IMR-90 (cell line): Measurements from ENCODE around the gene PLA2G4D. TPM values are rescaled to one million over a fixed set of nuclear protein-coding genes. Genes with fewer than 3 reads are reported as not detected.

ENCODE experiments used
- ATAC-seq: fragments of 200-7000 bp; cut with Tn5 transposase; 2 replicates; pipeline ENCODE4 v1.9.1; 2020; ENCODE audit warnings: low read depth, mild to moderate bottlenecking, moderate library complexity
- BruUV-seq: library from RNA; stranded (reverse); fragments of 400-500 nt; replicated peaks from 2 replicates; lab custom pipeline; 2021; lab: Mats Ljungman, UMichigan
- CTCF ChIA-PET: fragments of 300-600 bp; formaldehyde crosslinking; extraction: SDS; loops from one replicate; lab custom pipeline; 2021; ENCODE audit warnings: antibody characterized with exemption; lab: Yijun Ruan, JAX
- POLR2A ChIA-PET: fragments of 300-600 bp; sonication (Branson Sonifier 250); formaldehyde crosslinking; loops from one replicate; lab custom pipeline; 2022; ENCODE audit warnings: antibody characterized with exemption; ENCODE audit not compliant: unreplicated experiment; lab: Charles Lee
- DNase-seq: peaks from one replicate; pipeline ENCODE4 v3.0.0; 2013
- H2AFZ ChIP-seq: replicated peaks from 2 replicates; pipeline ENCODE3; 2013; ENCODE audit warnings: low read length, mild to moderate bottlenecking; ENCODE audit not compliant: poor library complexity
- H2AK5ac ChIP-seq: 2 replicates; pipeline ENCODE4 v1.6.1; 2013; ENCODE audit warnings: low read depth, low read length, inconsistent platforms
- H2AK9ac ChIP-seq: replicated peaks from 2 replicates; pipeline ENCODE3; 2013; ENCODE audit warnings: mild to moderate bottlenecking, low read depth, low read length, moderate library complexity; ENCODE audit not compliant: poor library complexity
- H2BK120ac ChIP-seq: 2 replicates; pipeline ENCODE4 v1.6.1; 2013; ENCODE audit warnings: low read depth, low read length, inconsistent platforms
- H2BK15ac ChIP-seq: 3 replicates; pipeline ENCODE4 v1.6.1; 2013; ENCODE audit warnings: low read depth, low read length, inconsistent platforms
- H2BK20ac ChIP-seq: 2 replicates; pipeline ENCODE4 v1.6.1; 2013; ENCODE audit warnings: low read depth, mild to moderate bottlenecking, inconsistent platforms, low read length, moderate library complexity
- H2BK5ac ChIP-seq: 2 replicates; pipeline ENCODE4 v1.6.1; 2013; ENCODE audit warnings: mild to moderate bottlenecking, low read depth, low read length, inconsistent platforms; ENCODE audit not compliant: poor library complexity, severe bottlenecking
- H3K14ac ChIP-seq: replicated peaks from 2 replicates; pipeline ENCODE4 v1.6.1; 2013; ENCODE audit warnings: low read depth, low read length, inconsistent platforms
- H3K18ac ChIP-seq: 2 replicates; pipeline ENCODE4 v1.6.1; 2013; ENCODE audit warnings: low read depth, low read length, control low read depth
- H3K23ac ChIP-seq: 2 replicates; pipeline ENCODE4 v1.6.1; 2013; ENCODE audit warnings: low read depth, low read length, inconsistent platforms
- H3K27ac ChIP-seq: 2 replicates; pipeline ENCODE4 v1.5.1; 2013; ENCODE audit warnings: mild to moderate bottlenecking, control low read depth, low read length; ENCODE audit not compliant: insufficient read depth
- H3K27me3 ChIP-seq: 2 replicates; pipeline ENCODE4 v1.6.1; 2013; ENCODE audit warnings: low read length; ENCODE audit not compliant: control insufficient read depth, insufficient read depth
- H3K36me3 ChIP-seq: 2 replicates; pipeline ENCODE4 v1.6.1; 2013; ENCODE audit warnings: low read length, mixed read lengths; ENCODE audit not compliant: control insufficient read depth, insufficient read depth
- H3K4ac ChIP-seq: 2 replicates; pipeline ENCODE4 v1.6.1; 2013; ENCODE audit warnings: low read depth, low read length, inconsistent platforms
- H3K4me1 ChIP-seq: 2 replicates; pipeline ENCODE4 v1.6.1; 2013; ENCODE audit warnings: low read length, mixed read lengths; ENCODE audit not compliant: control insufficient read depth, insufficient read depth
- H3K4me2 ChIP-seq: 2 replicates; pipeline ENCODE4 v1.6.1; 2013; ENCODE audit warnings: low read depth, mild to moderate bottlenecking, control low read depth, low read length, moderate library complexity
- H3K4me3 ChIP-seq: 2 replicates; pipeline ENCODE4 v1.5.1; 2013; ENCODE audit warnings: low read depth, mild to moderate bottlenecking, control low read depth, low read length, moderate library complexity; ENCODE audit not compliant: insufficient read depth
- H3K56ac ChIP-seq: 2 replicates; pipeline ENCODE4 v1.6.1; 2013; ENCODE audit warnings: low read length, inconsistent platforms; ENCODE audit not compliant: insufficient read depth; ENCODE audit errors: extremely low read depth
- H3K79me1 ChIP-seq, 2 experiments: 2 replicates each; pipeline ENCODE4 v1.6.1; 2013; ENCODE audit warnings: low read length in 2 of 2, inconsistent platforms in 1 of 2, low read depth in 1 of 2
- H3K9ac ChIP-seq: 2 replicates; pipeline ENCODE4 v1.6.1; 2013; ENCODE audit warnings: low read depth, low read length, control low read depth
- H3K9me1 ChIP-seq: 2 replicates; pipeline ENCODE4 v1.6.1; 2013; ENCODE audit warnings: low read length, inconsistent platforms; ENCODE audit not compliant: insufficient read depth
- H3K9me3 ChIP-seq: 2 replicates; pipeline ENCODE4 v1.6.1; 2013; ENCODE audit warnings: low read length; ENCODE audit not compliant: control insufficient read depth, insufficient read depth
- H4K20me1 ChIP-seq: 2 replicates; pipeline ENCODE4 v1.6.1; 2013; ENCODE audit warnings: low read length, inconsistent platforms; ENCODE audit not compliant: insufficient read depth
- H4K5ac ChIP-seq: 2 replicates; pipeline ENCODE4 v1.6.1; 2013; ENCODE audit warnings: mild to moderate bottlenecking, low read depth, low read length, control low read depth
- H4K8ac ChIP-seq, 2 experiments: 2 replicates each; pipeline ENCODE4 v1.6.1; 2013; ENCODE audit warnings: low read depth in 2 of 2, low read length in 2 of 2, control low read depth in 1 of 2, inconsistent platforms in 1 of 2
- H4K91ac ChIP-seq: 2 replicates; pipeline ENCODE4 v1.6.1; 2013; ENCODE audit warnings: low read depth, low read length, inconsistent platforms; ENCODE audit not compliant: insufficient read depth
- BHLHE40 ChIP-seq: fragments of 150-350 bp; IDR thresholded peaks from 2 replicates; pipeline ENCODE4 v1.6.1; 2016; ENCODE audit warnings: mild to moderate bottlenecking, low read depth, low read length
- CEBPB ChIP-seq: IDR thresholded peaks from 2 replicates; pipeline ENCODE4 v1.6.1; 2012; ENCODE audit warnings: low read depth, low read length, improper control_type of control experiment
- CHD1 ChIP-seq: IDR thresholded peaks from 2 replicates; pipeline ENCODE4 v1.6.1; 2012; ENCODE audit warnings: low read depth, low read length, improper control_type of control experiment
- CTCF ChIP-seq: conservative IDR thresholded peaks from 2 replicates; pipeline ENCODE4 v1.5.1; 2012; ENCODE audit warnings: mild to moderate bottlenecking, low read depth, low read length, improper control_type of control experiment
- ELK1 ChIP-seq: fragments of 150-350 bp; IDR thresholded peaks from 2 replicates; pipeline ENCODE4 v1.6.1; 2016; ENCODE audit warnings: low read depth, mild to moderate bottlenecking, low read length, moderate library complexity, borderline replicate concordance
- FOS ChIP-seq: fragments of 150-350 bp; IDR thresholded peaks from 2 replicates; pipeline ENCODE4 v1.6.1; 2016; ENCODE audit warnings: low read depth, low read length
- MAFK ChIP-seq: IDR thresholded peaks from 2 replicates; pipeline ENCODE4 v1.6.1; 2012; ENCODE audit warnings: low read depth, low read length, improper control_type of control experiment
- MAZ ChIP-seq: IDR thresholded peaks from 2 replicates; pipeline ENCODE4 v1.6.1; 2012; ENCODE audit warnings: low read depth, mild to moderate bottlenecking, low read length, improper control_type of control experiment, moderate library complexity, borderline replicate concordance
- MXI1 ChIP-seq: IDR thresholded peaks from 2 replicates; pipeline ENCODE4 v1.6.1; 2012; ENCODE audit warnings: low read depth, mild to moderate bottlenecking, low read length, moderate library complexity, borderline replicate concordance
- POLR2A ChIP-seq: IDR thresholded peaks from 2 replicates; pipeline ENCODE4 v1.6.1; 2012; ENCODE audit warnings: mild to moderate bottlenecking, low read depth, low read length
- RAD21 ChIP-seq: IDR thresholded peaks from 2 replicates; pipeline ENCODE4 v1.6.1; 2012; ENCODE audit warnings: low read length, improper control_type of control experiment
- RCOR1 ChIP-seq: IDR thresholded peaks from 2 replicates; pipeline ENCODE4 v1.6.1; 2012; ENCODE audit warnings: mild to moderate bottlenecking, low read length, improper control_type of control experiment; ENCODE audit not compliant: insufficient replicate concordance
- RFX5 ChIP-seq: IDR thresholded peaks from 2 replicates; pipeline ENCODE4 v1.8.0; 2012; ENCODE audit warnings: low read depth, mild to moderate bottlenecking, low read length, moderate library complexity
- SMC3 ChIP-seq: fragments of 150-350 bp; IDR thresholded peaks from 2 replicates; pipeline ENCODE4 v1.6.1; 2016; ENCODE audit warnings: low read depth, mild to moderate bottlenecking, antibody characterized with exemption, low read length, moderate library complexity
- USF2 ChIP-seq: fragments of 150-350 bp; IDR thresholded peaks from 2 replicates; pipeline ENCODE4 v1.6.1; 2017; ENCODE audit warnings: mild to moderate bottlenecking, antibody characterized with exemption, low read length, low read depth
- WGBS, 2 experiments: methylation state at CpG; one replicate each; pipeline versions ENCODE4 v1.1.5 to v1.1.7; 2013; ENCODE audit warnings: missing lambda C conversion rate in 2 of 2; ENCODE audit not compliant: insufficient read length in 1 of 2; ENCODE audit errors: extremely low coverage in 2 of 2; 5-methylcytosine and 5-hydroxymethylcytosine counted together
- dilution Hi-C: fragments of 300-500 bp; cut with HindIII; formaldehyde crosslinking; loops from one replicate; pipeline ENCODE4 v1.14.3; 2018; ENCODE audit warnings: low sequenced_read_pairs; ENCODE audit not compliant: unreplicated experiment
- in situ Hi-C: fragments of 300-500 bp; cut with MboI; formaldehyde crosslinking; loops from 3 replicates; pipeline ENCODE4 v1.14.3; 2019; ENCODE audit warnings: low sequenced_read_pairs, inconsistent platforms, mixed read lengths
- intact Hi-C: fragments of 100-400 bp; cut with micrococcal nuclease; formaldehyde crosslinking; loops from 2 replicates; pipeline ENCODE4 v1.10.0; 2022
- polyA plus RNA-seq, 3 experiments: library from polyadenylated mRNA; depleted of rRNA; stranded (reverse); fragments of >200 nt; gene quantifications; 2 replicates each; pipeline ENCODE4 v1.2.3, GENCODE V29; 2012; ENCODE audit warnings: low replicate concordance in 1 of 3
- total RNA-seq: library from RNA; depleted of rRNA; stranded (reverse); fragments of >200 nt; gene quantifications from 2 replicates; pipeline ENCODE4 v1.2.3, GENCODE V29; 2012

Gene PLA2G4D
- total and polyA plus RNA-seq, 2 of the 4 experiments (the other 2 are of a cell fraction), result not detected

GRCh38 chr15:42034628-42035434 lies 59.5 kb downstream of the PLA2G4D start:
- Histone ChIP-seq H2BK5ac (no peak overlapping the region), H4K8ac (no peak overlapping the region), H3K4me1 (no peaks in the 10 kb centered on the region), H3K27ac (no peak overlapping the region), H3K23ac (no peak overlapping the region), H2BK20ac (no peak overlapping the region), H2AK9ac (no peak overlapping the region), H3K4me2 (no peak overlapping the region), H3K36me3 (no peaks in the 10 kb centered on the region), H4K20me1 (no peaks in the 10 kb centered on the region), H3K79me1 (no peaks in the 10 kb centered on the region), H3K9me1 (no peaks in the 10 kb centered on the region), H4K5ac (no peak overlapping the region), H3K4me3 (no peak overlapping the region), H3K56ac (no peak overlapping the region), H3K4ac (no peak overlapping the region), H3K27me3 (peaks cover 39% of the 10 kb centered on the region), H2AFZ (peak overlapping the region; percentile 54), H4K91ac (no peak overlapping the region), H3K14ac (no peak overlapping the region), H3K18ac (no peak overlapping the region), H2BK15ac (no peak overlapping the region), H3K9me3 (peaks cover 6% of the 10 kb centered on the region; the same call in 1 of the 2 replicates), H3K9ac (no peak overlapping the region), H2AK5ac (no peak overlapping the region), H2BK120ac (no peak overlapping the region)
- intact Hi-C loops, result no loop called here
- CTCF ChIA-PET, result no interaction called here
- no TSS peak for BruUV-seq
- WGBS, 2 experiments, result 65% methylated on average over 4 of the region's 8 CpGs; no CpG with 5 or more reads in 1 of the 2 experiments
- DNase-seq (no peak), ATAC-seq (no peak)
- POLR2A ChIA-PET, result no interaction called here
- dilution Hi-C loops, result no loop called here
- in situ Hi-C loops, result no loop called here
- TF ChIP-seq MAFK (no peak), CHD1 (no peak), BHLHE40 (no peak), FOS (no peak), RCOR1 (no peak), CEBPB (no peak), SMC3 (no peak), MAZ (no peak), ELK1 (no peak), MXI1 (no peak), CTCF (no peak), POLR2A (no peak), RFX5 (no peak), USF2 (no peak), RAD21 (no peak)
